ENCODE results near the gene FKBP5. TPM values are rescaled to one million over a fixed set of nuclear protein-coding genes. Genes with fewer than 3 reads are reported as not detected.

FKBP5 gene
- total and polyA plus RNA-seq, 2 donors (not counting 1 experiment from before 2014, with no cell fraction given): 2.8 to 7.4 TPM

DNA sequence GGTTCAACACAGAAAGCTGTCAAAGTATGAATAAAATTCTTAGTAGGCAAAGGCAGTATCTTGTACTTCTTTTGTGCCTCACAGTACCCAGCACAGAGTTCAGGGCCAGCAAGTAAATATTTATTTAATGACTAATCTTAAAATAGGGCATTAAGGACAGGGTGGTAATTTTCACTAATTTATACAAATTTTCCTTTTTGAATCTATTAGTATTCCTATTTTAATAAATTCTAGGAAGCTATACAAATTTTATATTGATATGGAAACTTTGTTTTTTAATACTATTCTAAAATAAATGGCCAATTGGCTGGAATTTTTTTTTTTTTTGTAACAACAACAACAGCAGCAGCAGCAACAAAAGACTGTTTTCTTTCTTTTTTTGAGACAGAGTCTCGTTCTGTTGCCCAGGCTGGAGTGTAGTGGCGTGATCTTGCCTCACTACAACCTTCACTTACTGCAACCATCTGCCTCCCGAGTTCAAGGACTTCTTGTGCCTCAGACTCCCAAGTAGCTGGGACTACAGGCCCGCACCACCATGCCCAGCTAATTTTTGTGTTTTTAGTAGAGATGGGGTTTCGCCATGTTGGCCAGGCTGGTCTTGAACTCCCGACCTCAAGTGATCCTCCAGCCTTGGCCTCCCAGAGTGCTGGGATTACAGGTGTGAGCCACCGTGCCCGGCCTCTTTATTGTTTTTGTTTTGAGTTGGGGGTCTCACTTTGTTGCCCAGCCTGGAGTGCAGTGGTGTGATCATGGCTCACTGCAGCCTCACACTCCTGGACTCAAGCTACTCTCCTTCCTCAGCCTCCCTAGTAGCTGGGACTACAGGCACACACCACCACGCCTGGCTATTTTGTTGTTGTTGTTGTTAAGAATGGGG, 85.2 kb downstream of the FKBP5 start:
- intact Hi-C loops (cut with micrococcal nuclease): no loop called here
- WGBS (ENCODE audit: insufficient coverage): 98% methylated on average over 4 of the region's 9 CpGs
- Histone ChIP-seq H3K4me1 (ENCODE audit: control insufficient read depth in 2 of 2, insufficient read depth in 2 of 2, low read length in 2 of 2) (peaks cover 17 to 27% of the 10 kb centered on the region in 2 donors), H3K36me3 (replicated peaks in 1 of 2; ENCODE audit: control extremely low read depth in 1 of 2, control insufficient read depth in 1 of 2, extremely low read depth in 1 of 2, insufficient read depth in 2 of 2, low read length in 1 of 2) (no peaks in the 10 kb centered on the region), H2AFZ (ENCODE audit: insufficient read depth, low read depth, low read length, poor library complexity, severe bottlenecking) (no peak overlapping the region), H3K9me3 (ENCODE audit: control extremely low read depth in 1 of 3, control insufficient read depth in 2 of 3, insufficient read depth in 1 of 3, low read length in 2 of 3) (peaks cover 0 to 5% (median 0%) of the 10 kb centered on the region in 3 donors), H3K79me2 (ENCODE audit: control insufficient read depth, insufficient read depth, low read length) (peaks cover 3% of the 10 kb centered on the region), H4K20me1 (ENCODE audit: control insufficient read depth, insufficient read depth, low read length, poor library complexity, severe bottlenecking) (no peaks in the 10 kb centered on the region), H3K27ac (ENCODE audit: low read length in 2 of 2) (peak overlapping the region in 1 of 2 donors; percentile 24), H3K9ac (ENCODE audit: low read length) (no peak overlapping the region), H3K4me3 (ENCODE audit: control extremely low read depth in 1 of 5, extremely low read depth in 1 of 5, insufficient read depth in 1 of 5, low read depth in 2 of 5, low read length in 4 of 5) (no peak overlapping the region), H3K27me3 (replicated peaks in 1 of 4; ENCODE audit: control extremely low read depth in 1 of 4, control insufficient read depth in 3 of 4, insufficient read depth in 4 of 4, low read length in 3 of 4) (no peaks in the 10 kb centered on the region), H3K4me2 (replicated peaks; ENCODE audit: low read depth, low read length, poor library complexity, severe bottlenecking) (peak overlapping the region; percentile 11)
- TF ChIP-seq EZH2 (IDR thresholded peaks at IDR 0.05; ENCODE audit: borderline replicate concordance, insufficient read depth, low read depth, low read length, poor library complexity, severe bottlenecking): no peak
- TF ChIP-seq, protein P1, sequence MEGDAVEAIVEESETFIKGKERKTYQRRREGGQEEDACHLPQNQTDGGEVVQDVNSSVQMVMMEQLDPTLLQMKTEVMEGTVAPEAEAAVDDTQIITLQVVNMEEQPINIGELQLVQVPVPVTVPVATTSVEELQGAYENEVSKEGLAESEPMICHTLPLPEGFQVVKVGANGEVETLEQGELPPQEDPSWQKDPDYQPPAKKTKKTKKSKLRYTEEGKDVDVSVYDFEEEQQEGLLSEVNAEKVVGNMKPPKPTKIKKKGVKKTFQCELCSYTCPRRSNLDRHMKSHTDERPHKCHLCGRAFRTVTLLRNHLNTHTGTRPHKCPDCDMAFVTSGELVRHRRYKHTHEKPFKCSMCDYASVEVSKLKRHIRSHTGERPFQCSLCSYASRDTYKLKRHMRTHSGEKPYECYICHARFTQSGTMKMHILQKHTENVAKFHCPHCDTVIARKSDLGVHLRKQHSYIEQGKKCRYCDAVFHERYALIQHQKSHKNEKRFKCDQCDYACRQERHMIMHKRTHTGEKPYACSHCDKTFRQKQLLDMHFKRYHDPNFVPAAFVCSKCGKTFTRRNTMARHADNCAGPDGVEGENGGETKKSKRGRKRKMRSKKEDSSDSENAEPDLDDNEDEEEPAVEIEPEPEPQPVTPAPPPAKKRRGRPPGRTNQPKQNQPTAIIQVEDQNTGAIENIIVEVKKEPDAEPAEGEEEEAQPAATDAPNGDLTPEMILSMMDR (IDR thresholded peaks at IDR 0.05): no peak
- Mint-ChIP-seq H3K9me3 (ENCODE audit: insufficient read depth) (no peaks in the 10 kb centered on the region), H3K27me3 (no peaks in the 10 kb centered on the region), H3K4me3 (no peak overlapping the region), H3K4me1 (peaks cover 38% of the 10 kb centered on the region), H3K27ac (no peak overlapping the region)
- no peak for DNase-seq
- ChIA-PET POLR2A (interaction anchor here (2.0 kb wide), 1 partner anchor 128 kb away, joined by 4 read pairs; no protein-coding TSS in a partner anchor), CTCF (interaction anchor here (0.6 to 7.9 kb wide), 6 partner anchors 15 to 137 kb away, joined by 3 to 64 read pairs (median 4); partner anchors contain the start of gene ARMC12)
- no peak for ATAC-seq (ENCODE audit: low read depth)

Data from B cell (primary cell).